Measurements from ENCODE around the gene FNDC3B.

DNA sequence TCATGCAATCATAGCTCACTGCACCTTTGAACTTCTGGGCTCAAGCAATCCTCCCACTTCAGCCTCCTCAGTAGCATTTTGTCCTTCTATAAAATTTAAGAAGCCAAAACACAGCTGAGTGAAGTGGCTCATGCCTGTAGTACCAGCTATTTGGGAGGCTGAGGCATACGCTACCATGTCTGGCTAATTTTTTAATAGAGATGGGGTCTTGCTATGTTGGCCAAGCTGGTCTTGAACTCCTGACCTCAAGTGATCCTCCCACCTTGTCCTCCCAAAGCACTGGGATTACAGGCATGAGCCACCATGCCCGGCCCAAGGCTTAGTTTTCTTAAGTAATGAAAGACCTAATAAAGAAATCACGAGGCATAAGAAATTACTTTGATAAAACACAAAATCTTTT lies 14.7 kb upstream of the FNDC3B start:
- no peak for TF ChIP-seq CTCF (conservative IDR thresholded peaks at IDR 0.05; ENCODE audit: low read length)
- no peak for TF ChIP-seq EZH2phosphoT487 (IDR thresholded peaks at IDR 0.05; ENCODE audit: borderline replicate concordance)

Data from Loucy (cell line).